ENCODE measurements around the gene DOCK6.
"Not testable (repeated sequence)": the region's sequence is repeated elsewhere in the genome, so short reads cannot be mapped to it uniquely, and the experiment has no call there.

The DOCK6 gene

GRCh38 chr19:11196406-11197287 is 65.7 kb downstream of the DOCK6 start:
- DNase-seq (ENCODE audit: low spot score): peak; percentile 80

DNA sequence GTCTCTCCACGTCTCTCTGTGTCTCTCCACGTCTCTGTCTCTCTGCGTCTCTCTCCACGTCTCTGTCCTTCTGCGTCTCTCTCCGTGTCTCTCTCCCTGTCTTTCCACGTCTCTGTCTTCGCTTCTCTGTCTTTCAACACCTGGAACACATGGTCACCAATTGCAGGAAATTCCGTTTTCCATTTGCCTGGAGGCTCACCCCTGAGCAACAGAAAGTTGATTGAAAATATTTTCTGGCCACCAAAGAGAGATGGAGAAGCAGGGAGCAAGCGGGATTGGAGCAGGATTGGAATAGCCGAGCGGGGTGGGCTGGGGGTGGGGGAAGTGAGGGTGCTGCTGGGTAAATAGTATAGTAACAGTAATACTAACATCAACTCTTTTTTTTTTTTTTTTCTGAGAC is 66.6 kb downstream of the DOCK6 start:
- no peak for DNase-seq (ENCODE audit: low spot score)

- DNase-seq (ENCODE audit: low spot score): peak; percentile 74
These were observed 67.4 kb downstream of the DOCK6 start for GRCh38 chr19:11194656-11195558.

DNA sequence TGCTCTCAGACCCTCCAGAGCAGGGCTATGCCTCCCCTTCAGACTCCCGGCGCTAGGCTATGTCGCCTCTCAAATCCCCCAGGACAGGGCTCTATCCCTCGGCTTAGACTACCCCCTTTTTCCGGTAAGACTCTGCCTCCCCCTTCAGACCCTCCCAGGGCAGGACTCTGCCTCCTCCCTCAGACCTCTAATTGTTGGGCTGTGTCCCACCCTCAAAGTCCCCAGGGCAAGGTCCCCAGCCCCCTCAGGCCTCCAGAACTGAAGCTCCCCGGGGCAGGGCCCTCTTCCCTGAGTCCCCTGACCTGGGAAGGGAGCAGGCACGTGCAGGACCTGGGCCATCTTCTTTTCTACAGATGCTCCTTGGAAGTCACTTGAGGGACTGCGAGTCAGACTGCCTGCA is 68.2 kb downstream of the DOCK6 start:
- DNase-seq (ENCODE audit: low spot score): no peak

- no peak for DNase-seq (ENCODE audit: low spot score)
These were observed 69.1 kb downstream of the DOCK6 start for GRCh38 chr19:11192957-11193939.

GRCh38 chr19:11191934-11192333 is 70.4 kb downstream of the DOCK6 start:
- DNase-seq (ENCODE audit: low spot score): no peak

DNA sequence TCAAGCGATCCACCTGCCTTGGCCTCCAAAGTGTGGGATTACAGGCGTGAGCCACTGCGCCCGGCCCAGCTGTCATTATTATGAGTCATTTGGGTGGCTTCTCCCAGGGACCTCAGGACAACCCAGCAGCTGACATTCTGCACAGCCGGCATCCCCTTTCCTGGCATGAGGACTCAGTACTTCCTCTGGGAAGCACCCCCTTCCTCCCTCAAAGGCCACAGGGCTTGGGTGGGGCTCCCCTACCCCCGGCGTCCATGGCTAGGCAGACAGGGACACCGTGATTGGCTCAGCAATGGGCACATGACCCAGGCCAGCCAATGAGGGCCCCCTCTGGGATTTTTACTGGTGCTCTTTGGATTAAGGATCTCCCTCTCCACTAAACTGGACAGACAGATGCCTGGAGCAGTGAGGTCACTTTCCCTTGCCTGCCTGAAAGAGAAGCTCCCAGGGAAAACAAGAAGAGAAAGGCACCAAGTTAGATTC is 71.0 kb downstream of the DOCK6 start:
- DNase-seq (ENCODE audit: low spot score): peak; percentile 83

DNA sequence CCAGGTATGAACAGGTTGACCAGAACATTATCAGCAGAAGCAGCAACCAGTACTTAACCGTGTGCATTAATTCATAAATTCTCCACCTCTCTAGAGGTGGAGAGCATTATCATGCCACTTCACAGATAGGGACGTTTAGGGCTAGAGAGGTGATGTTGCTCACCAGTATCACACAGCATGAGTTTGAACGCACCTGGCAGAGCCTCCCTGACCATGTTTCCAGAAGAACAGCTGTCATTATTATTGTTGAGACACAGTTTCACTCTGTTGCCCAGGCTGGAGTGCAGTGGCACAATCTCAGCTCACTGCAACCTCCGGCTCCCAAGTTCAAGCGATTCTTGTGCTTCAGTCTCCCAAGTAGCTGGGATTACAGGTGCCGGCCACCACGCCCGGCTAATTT is 71.8 kb downstream of the DOCK6 start:
- no peak for DNase-seq (ENCODE audit: low spot score)

- no peak for DNase-seq (ENCODE audit: low spot score)
These were observed 74.9 kb downstream of the DOCK6 start for GRCh38 chr19:11187441-11187840.

DNA sequence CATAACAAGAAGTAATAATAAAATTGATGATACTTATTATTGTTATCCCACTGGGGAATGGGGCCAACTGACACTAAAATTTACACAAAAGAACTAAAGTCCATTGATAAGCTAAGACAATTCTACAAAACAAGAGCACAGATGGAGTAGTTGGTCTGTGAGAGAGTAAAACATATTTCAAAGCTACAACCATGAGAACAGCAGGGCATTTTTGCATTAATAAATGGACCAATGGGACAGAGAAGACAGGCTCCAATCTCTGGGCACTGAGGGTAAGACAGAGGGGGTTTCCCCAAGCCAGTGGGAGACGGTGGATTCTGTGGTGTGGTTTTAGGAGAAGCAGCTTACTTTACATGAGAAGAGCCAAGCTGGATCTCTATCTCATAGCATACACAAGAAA is 79.3 kb downstream of the DOCK6 start:
- DNase-seq (ENCODE audit: low spot score): no peak

- no peak for DNase-seq (ENCODE audit: low spot score)
These were observed 80.8 kb downstream of the DOCK6 start for GRCh38 chr19:11181488-11181887.

GRCh38 chr19:11180975-11181374 is 81.3 kb downstream of the DOCK6 start:
- not testable (repeated sequence) for DNase-seq (ENCODE audit: low spot score)

DNA sequence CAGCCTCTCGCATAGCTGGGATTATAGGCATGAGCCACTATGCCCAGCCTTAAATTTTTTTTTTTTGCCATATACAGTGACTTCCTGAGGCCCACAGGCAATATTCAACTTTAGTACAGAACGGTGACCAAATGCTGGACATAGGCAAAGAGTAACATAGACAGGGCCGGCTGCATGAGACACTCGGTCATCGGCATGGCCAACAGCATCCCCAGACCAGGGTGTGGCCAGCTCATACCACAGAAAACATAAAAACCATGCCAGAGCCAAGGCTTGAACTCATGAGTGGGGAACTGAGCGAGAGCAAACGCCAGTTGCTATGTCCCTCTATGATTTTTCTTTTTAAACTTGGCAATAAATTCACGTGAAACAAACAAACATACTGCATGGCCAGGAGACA is 82.0 kb downstream of the DOCK6 start:
- DNase-seq (ENCODE audit: low spot score): no peak

DNA sequence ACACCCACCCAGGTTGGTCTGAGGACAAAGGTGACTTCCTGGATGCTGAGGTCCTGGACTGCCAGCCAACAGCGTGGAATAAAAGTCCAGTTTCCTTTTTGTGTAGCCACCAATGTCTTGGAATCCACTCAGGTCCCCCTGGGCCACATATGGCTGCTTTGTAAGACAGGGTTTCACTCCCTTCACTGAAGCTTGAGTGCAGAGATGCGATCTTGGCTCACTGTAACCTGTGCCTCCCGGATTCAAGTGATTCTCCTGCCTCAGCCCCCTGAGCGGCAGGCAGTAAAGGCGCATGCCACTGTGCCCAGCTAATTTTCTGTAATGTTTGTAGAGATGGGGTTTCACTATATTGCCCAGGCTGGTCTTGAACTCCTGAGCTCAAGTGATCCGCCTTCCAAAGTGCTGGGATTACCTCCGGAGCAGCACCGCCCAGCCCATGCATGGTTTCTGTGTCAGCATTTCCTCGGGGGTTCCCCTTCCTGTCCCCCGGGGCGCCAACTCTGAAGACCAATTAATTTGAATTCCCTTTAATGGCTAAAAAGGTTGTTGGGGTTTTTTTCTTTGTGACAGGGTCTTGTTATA is 82.5 kb downstream of the DOCK6 start:
- no peak for DNase-seq (ENCODE audit: low spot score)

- not testable (repeated sequence) for DNase-seq (ENCODE audit: low spot score)
These were observed 83.2 kb downstream of the DOCK6 start for GRCh38 chr19:11179145-11179465.

- DNase-seq (ENCODE audit: low spot score): no peak
These were observed 84.7 kb downstream of the DOCK6 start for GRCh38 chr19:11177592-11177991.

GRCh38 chr19:11176466-11177193 is 85.7 kb downstream of the DOCK6 start:
- DNase-seq (ENCODE audit: low spot score): no peak

DNA sequence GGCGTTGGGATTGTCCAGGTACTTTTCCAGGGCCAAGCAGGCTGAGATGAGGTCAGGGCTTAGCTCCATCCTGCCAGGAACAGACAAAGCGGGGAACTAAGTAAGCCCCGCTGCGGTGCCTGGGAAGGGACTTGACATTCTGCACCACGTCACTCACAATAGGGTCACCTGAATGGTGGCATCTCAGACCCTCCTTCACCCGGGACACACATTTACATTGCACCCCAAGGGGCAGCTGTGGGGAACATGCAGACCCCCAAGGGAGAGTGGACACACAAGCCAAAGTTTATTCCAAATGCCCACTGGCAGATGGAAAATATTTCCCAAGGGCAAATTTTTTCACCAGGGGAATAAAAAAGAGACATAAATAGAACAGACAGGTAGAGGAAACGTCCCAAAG is 86.4 kb downstream of the DOCK6 start:
- no peak for DNase-seq (ENCODE audit: low spot score)

DNA sequence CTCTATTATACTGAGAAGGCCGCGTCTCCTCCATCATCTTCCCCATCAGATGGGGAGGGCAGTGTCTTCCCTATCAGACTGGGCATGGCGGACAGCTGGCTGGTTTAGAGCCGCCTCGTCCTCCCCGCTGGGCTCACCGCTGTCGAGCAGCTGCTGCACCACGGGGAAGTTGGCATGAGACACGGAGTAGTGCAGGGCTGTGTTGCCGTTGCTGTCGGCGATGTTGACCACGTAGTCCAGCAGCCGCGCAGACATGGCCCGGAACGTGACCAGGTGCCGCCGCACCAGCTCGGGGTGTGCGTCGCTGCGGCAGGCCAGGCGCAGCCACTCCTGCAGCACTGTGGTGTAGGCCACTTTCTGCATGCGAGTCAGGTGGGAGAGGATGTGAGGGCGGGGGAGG is 88.0 kb downstream of the DOCK6 start:
- DNase-seq (ENCODE audit: low spot score): no peak

- no peak for DNase-seq (ENCODE audit: low spot score)
These were observed 88.7 kb downstream of the DOCK6 start for GRCh38 chr19:11173516-11174155.
